Neural progenitor cell (in vitro differentiated cells): ENCODE results near the gene TIPARP. TPM values are rescaled to one million over a fixed set of nuclear protein-coding genes. Genes with fewer than 3 reads are reported as not detected.

ENCODE experiments used
- DNase-seq: peaks from one replicate; pipeline ENCODE4 v3.0.0-alpha.2; 2016; ENCODE audit warnings: low spot score
- H2AFZ ChIP-seq: fragments of 200-600 bp; sonication (generic); replicated peaks from 2 replicates; pipeline ENCODE4 v1.6.1; 2016; ENCODE audit warnings: antibody characterized with exemption
- H3F3A ChIP-seq: fragments of 200-600 bp; sonication (generic); 2 replicates; pipeline ENCODE4 v1.6.1; 2016; ENCODE audit warnings: antibody characterized with exemption, low read depth
- H3K27ac ChIP-seq: fragments of 200-600 bp; sonication (generic); 2 replicates; pipeline ENCODE4 v1.5.1; 2016; ENCODE audit warnings: mild to moderate bottlenecking
- H3K27me3 ChIP-seq: fragments of 200-600 bp; sonication (generic); 2 replicates; pipeline ENCODE4 v1.6.1; 2016; ENCODE audit warnings: mild to moderate bottlenecking, moderate library complexity
- H3K36me3 ChIP-seq: fragments of 200-600 bp; sonication (generic); 2 replicates; pipeline ENCODE4 v1.5.1; 2016
- H3K4me1 ChIP-seq: fragments of 200-600 bp; sonication (generic); 2 replicates; pipeline ENCODE4 v1.6.1; 2016; ENCODE audit warnings: mixed run types
- H3K4me2 ChIP-seq: fragments of 200-600 bp; sonication (generic); 2 replicates; pipeline ENCODE4 v1.6.1; 2016
- H3K4me3 ChIP-seq: fragments of 200-600 bp; sonication (generic); 2 replicates; pipeline ENCODE4 v1.5.1; 2016
- H3K79me2 ChIP-seq: fragments of 200-600 bp; sonication (generic); 2 replicates; pipeline ENCODE4 v1.6.1; 2016; ENCODE audit warnings: low read depth
- H3K9ac ChIP-seq: fragments of 200-600 bp; sonication (generic); 2 replicates; pipeline ENCODE4 v1.6.1; 2016
- H3K9me3 ChIP-seq: fragments of 200-600 bp; sonication (generic); 2 replicates; pipeline ENCODE4 v1.5.1; 2016; ENCODE audit warnings: low read depth
- H4K20me1 ChIP-seq: fragments of 200-600 bp; sonication (generic); 2 replicates; pipeline ENCODE4 v1.6.1; 2016; ENCODE audit warnings: low read depth
- H3K27ac Mint-ChIP-seq: 3 replicates; pipeline ENCODE4 v1.8.0; 2021; ENCODE audit warnings: mixed read lengths
- H3K27me3 Mint-ChIP-seq: 2 replicates; pipeline ENCODE4 v1.8.0; 2022; ENCODE audit warnings: low read depth, mild to moderate bottlenecking, inconsistent platforms, moderate library complexity, mixed read lengths; ENCODE audit not compliant: insufficient read depth
- H3K36me3 Mint-ChIP-seq: 3 replicates; pipeline ENCODE4 v1.8.0; 2021; ENCODE audit warnings: mixed read lengths
- H3K4me1 Mint-ChIP-seq: 3 replicates; pipeline ENCODE4 v1.8.0; 2021; ENCODE audit warnings: mixed read lengths
- H3K4me3 Mint-ChIP-seq: 3 replicates; pipeline ENCODE4 v1.8.0; 2021; ENCODE audit warnings: mild to moderate bottlenecking, moderate library complexity, mixed read lengths
- H3K9me3 Mint-ChIP-seq: 3 replicates; pipeline ENCODE4 v1.8.0; 2020; ENCODE audit warnings: mixed read lengths
- EZH2 ChIP-seq: fragments of 200-600 bp; sonication (generic); IDR thresholded peaks from 2 replicates; pipeline ENCODE4 v1.6.1; 2017; ENCODE audit warnings: antibody characterized with exemption, mild to moderate bottlenecking, moderate library complexity
- EZH2phosphoT487 ChIP-seq: fragments of 200-600 bp; sonication (generic); IDR thresholded peaks from 2 replicates; pipeline ENCODE4 v1.6.1; 2017; ENCODE audit warnings: antibody characterized with exemption
- total RNA-seq: library from RNA; depleted of rRNA; stranded (reverse); fragments of >200 nt; gene quantifications from 2 replicates; pipeline ENCODE4 v1.2.3, GENCODE V29; 2015; ENCODE audit warnings: low replicate concordance
- TF ChIP-seq, protein P1 (sequence below): fragments of 200-600 bp; sonication (generic); IDR thresholded peaks from 2 replicates; pipeline ENCODE4 v1.5.1; 2017; ENCODE audit warnings: antibody characterized with exemption, mild to moderate bottlenecking

Gene TIPARP
- total RNA-seq, 1 donor from 2014 or later: 13.5 TPM

DNA sequence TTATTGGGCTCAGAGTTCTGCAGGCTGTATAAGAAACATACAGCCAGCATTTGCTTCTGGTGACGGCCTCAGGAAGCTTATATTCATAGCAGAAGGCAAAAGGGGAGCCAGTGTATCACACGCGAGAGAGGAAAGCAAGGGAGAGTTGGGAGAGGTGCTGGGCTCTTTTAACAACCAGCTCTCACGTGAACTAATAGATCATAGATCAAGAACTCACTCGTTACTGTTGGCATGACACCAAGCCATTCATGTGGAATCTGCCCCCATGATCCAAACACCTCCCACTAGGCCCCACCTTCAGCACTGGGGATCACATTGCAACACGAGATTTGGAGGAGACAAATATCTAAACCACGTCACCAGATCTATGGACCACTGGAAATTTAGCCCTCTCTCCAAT is 70.2 kb downstream of the TIPARP start:
- no peaks in the 10 kb centered on the region for H3K79me2 ChIP-seq
- no peaks in the 10 kb centered on the region for H4K20me1 ChIP-seq
- H3K4me1 Mint-ChIP-seq: peaks cover 15% of the 10 kb centered on the region
- TF ChIP-seq EZH2phosphoT487 (no peak), EZH2 (no peak)
- TF ChIP-seq, protein P1, sequence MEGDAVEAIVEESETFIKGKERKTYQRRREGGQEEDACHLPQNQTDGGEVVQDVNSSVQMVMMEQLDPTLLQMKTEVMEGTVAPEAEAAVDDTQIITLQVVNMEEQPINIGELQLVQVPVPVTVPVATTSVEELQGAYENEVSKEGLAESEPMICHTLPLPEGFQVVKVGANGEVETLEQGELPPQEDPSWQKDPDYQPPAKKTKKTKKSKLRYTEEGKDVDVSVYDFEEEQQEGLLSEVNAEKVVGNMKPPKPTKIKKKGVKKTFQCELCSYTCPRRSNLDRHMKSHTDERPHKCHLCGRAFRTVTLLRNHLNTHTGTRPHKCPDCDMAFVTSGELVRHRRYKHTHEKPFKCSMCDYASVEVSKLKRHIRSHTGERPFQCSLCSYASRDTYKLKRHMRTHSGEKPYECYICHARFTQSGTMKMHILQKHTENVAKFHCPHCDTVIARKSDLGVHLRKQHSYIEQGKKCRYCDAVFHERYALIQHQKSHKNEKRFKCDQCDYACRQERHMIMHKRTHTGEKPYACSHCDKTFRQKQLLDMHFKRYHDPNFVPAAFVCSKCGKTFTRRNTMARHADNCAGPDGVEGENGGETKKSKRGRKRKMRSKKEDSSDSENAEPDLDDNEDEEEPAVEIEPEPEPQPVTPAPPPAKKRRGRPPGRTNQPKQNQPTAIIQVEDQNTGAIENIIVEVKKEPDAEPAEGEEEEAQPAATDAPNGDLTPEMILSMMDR: no peak
- peaks cover 14% of the 10 kb centered on the region for H3K4me1 ChIP-seq
- DNase-seq: no peak
- H3K9me3 Mint-ChIP-seq: peaks cover 9% of the 10 kb centered on the region
- no peaks in the 10 kb centered on the region for H3K36me3 ChIP-seq
- peaks cover 8% of the 10 kb centered on the region for H3K27me3 Mint-ChIP-seq
- no peaks in the 10 kb centered on the region for H3K27me3 ChIP-seq
- no peak overlapping the region for H3K4me3 Mint-ChIP-seq
- no peaks in the 10 kb centered on the region for H3K9me3 ChIP-seq
- peaks cover 7% of the 10 kb centered on the region for H3F3A ChIP-seq
- no peak overlapping the region for H3K4me3 ChIP-seq
- H3K4me2 ChIP-seq: no peak overlapping the region
- no peak overlapping the region for H3K27ac Mint-ChIP-seq
- H3K36me3 Mint-ChIP-seq: peaks cover 6% of the 10 kb centered on the region
- H3K27ac ChIP-seq: no peak overlapping the region
- no peak overlapping the region for H3K9ac ChIP-seq
- H2AFZ ChIP-seq: no peak overlapping the region

DNA sequence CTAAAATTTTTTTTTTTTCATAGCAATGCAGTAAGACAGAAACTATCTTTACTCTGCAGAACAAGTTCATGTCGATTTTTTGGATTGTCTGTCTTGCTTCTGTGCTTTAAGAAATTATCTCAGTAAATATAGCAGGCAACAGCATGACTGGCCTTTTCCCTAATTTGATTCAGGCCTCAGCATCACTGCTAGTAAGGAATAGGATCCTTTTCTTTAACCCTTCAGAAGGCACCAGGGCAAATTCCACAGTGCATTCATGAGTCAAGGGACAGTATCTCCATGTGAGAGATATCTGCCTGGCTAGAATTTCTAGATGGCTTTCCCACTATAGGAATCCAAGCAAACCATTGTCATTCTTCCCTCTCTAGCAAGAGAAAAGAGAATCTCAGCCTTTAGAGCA is 71.4 kb downstream of the TIPARP start:
- Histone ChIP-seq H3K9me3 (no peaks in the 10 kb centered on the region), H4K20me1 (no peaks in the 10 kb centered on the region), H3F3A (peaks cover 19% of the 10 kb centered on the region), H2AFZ (no peak overlapping the region), H3K36me3 (no peaks in the 10 kb centered on the region), H3K4me1 (peaks cover 25% of the 10 kb centered on the region), H3K4me3 (no peak overlapping the region), H3K9ac (no peak overlapping the region), H3K79me2 (no peaks in the 10 kb centered on the region), H3K4me2 (no peak overlapping the region), H3K27ac (no peak overlapping the region), H3K27me3 (no peaks in the 10 kb centered on the region)
- no peak overlapping the region for H3K4me3 Mint-ChIP-seq
- peaks cover 9% of the 10 kb centered on the region for H3K9me3 Mint-ChIP-seq
- H3K27me3 Mint-ChIP-seq: peaks cover 8% of the 10 kb centered on the region
- peaks cover 26% of the 10 kb centered on the region for H3K4me1 Mint-ChIP-seq
- no peak overlapping the region for H3K27ac Mint-ChIP-seq
- TF ChIP-seq, protein P1: no peak
- no peak for TF ChIP-seq EZH2phosphoT487
- TF ChIP-seq EZH2: no peak
- H3K36me3 Mint-ChIP-seq: peaks cover 6% of the 10 kb centered on the region
- DNase-seq: no peak

DNA sequence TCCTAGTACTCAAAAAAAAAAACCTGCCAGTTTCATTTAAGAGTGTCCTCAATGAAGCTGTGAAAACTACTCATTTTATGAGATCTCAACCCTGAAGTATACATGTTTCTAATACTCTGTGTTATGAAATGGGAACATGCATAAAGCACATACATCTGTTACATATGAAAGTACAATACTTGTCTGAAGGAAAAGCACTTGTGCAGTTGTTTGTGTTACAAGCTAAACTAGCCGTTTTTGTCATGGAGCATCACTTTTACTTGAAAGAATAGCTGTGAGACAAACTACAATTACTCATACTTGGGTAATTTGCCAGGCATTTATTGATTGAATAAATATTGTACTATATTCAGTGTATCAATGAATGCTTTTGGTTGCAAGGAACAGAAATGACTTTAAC is 72.7 kb downstream of the TIPARP start:
- H3K36me3 Mint-ChIP-seq: peaks cover 6% of the 10 kb centered on the region
- no peak overlapping the region for H2AFZ ChIP-seq
- H3K27me3 Mint-ChIP-seq: peaks cover 10% of the 10 kb centered on the region
- no peaks in the 10 kb centered on the region for H3K79me2 ChIP-seq
- no peak overlapping the region for H3K4me3 Mint-ChIP-seq
- H3K36me3 ChIP-seq: no peaks in the 10 kb centered on the region
- no peak overlapping the region for H3K4me3 ChIP-seq
- H3K27ac Mint-ChIP-seq: no peak overlapping the region
- no peaks in the 10 kb centered on the region for H3K27me3 ChIP-seq
- DNase-seq: no peak
- H3K4me2 ChIP-seq: no peak overlapping the region
- H3F3A ChIP-seq: peaks cover 31% of the 10 kb centered on the region
- H3K9me3 ChIP-seq: no peaks in the 10 kb centered on the region
- peaks cover 9% of the 10 kb centered on the region for H3K9me3 Mint-ChIP-seq
- TF ChIP-seq, protein P1: no peak
- TF ChIP-seq EZH2 (no peak), EZH2phosphoT487 (no peak)
- H3K4me1 ChIP-seq: peaks cover 38% of the 10 kb centered on the region
- peaks cover 39% of the 10 kb centered on the region for H3K4me1 Mint-ChIP-seq
- H4K20me1 ChIP-seq: no peaks in the 10 kb centered on the region
- no peak overlapping the region for H3K27ac ChIP-seq
- no peak overlapping the region for H3K9ac ChIP-seq
